GM12891 (cell line): ENCODE results near the gene OGDH.

ENCODE experiments used
- PAX5 ChIP-seq: IDR thresholded peaks from 2 replicates; pipeline ENCODE4 v1.6.1; 2011; ENCODE audit warnings: low read length, moderate library complexity, mild to moderate bottlenecking; ENCODE audit not compliant: insufficient read depth, severe bottlenecking
- POLR2A ChIP-seq: IDR thresholded peaks from 2 replicates; pipeline ENCODE4 v1.6.1; 2011; ENCODE audit warnings: low read depth, low read length, control low read depth
- POLR2AphosphoS5 ChIP-seq: IDR thresholded peaks from 2 replicates; pipeline ENCODE4 v1.6.1; 2011; ENCODE audit warnings: low read depth, low read length, control low read depth
- POU2F2 ChIP-seq: IDR thresholded peaks from 2 replicates; pipeline ENCODE4 v1.6.1; 2011; ENCODE audit warnings: low read depth, mild to moderate bottlenecking, control low read depth, low read length, moderate library complexity
- SPI1 ChIP-seq: IDR thresholded peaks from 2 replicates; pipeline ENCODE4 v1.6.1; 2011; ENCODE audit warnings: low read depth, low read length, control low read depth
- TAF1 ChIP-seq: IDR thresholded peaks from 2 replicates; pipeline ENCODE4 v1.6.1; 2011; ENCODE audit warnings: low read depth, low read length, control low read depth

DNA sequence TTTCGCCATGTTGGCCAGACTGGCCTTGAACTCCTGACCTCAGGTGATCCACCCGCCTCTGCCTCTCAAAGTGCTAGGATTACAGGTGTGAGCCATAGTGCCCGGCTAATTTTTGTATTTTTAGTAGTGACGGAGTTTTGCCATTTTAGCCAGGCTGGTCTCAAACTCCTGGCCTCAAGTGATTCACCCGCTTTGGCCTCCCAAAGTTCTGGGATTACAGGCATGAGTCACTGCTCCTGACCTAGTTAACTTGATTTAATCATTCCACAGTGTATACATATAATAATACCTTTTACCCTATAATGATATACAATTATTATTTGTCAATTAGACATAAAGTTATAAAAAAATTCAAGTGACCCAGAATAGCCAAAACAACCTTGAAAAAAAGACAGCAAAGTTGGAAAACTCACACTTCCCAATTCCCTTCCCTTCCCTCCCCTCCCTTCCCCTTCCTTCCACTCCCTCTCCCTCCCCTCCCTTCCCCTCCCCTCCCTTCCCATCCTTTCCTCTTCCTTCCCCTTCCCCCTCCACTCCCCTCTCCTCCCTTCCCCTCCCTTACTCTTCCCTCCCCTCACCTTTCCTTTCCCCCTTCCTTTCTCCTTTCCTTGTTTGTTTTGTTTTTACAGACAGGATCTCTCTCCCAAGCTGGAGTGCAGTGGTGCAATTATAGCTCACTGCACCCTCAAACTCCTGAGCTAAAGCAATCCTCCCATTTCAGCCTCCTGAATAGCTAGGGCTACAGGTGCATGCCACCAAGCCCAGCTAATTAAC, 127.5 kb downstream of the OGDH start:
- TF ChIP-seq POLR2AphosphoS5 = no peak
- TF ChIP-seq POLR2A = no peak
- TF ChIP-seq TAF1 = no peak
- TF ChIP-seq SPI1 = no peak
- TF ChIP-seq POU2F2 = no peak
- TF ChIP-seq PAX5 = no peak
